T1000 (cell line): Measurements from ENCODE around the gene SYNGR3.
A peak's percentile ranks its signal among the peaks of the same experiment; 100 is the strongest.

Source experiments
- DNase-seq: peaks from one replicate; lab custom pipeline; 2025; ENCODE audit warnings: mixed read lengths; lab: John Stamatoyannopoulos, UW

Gene SYNGR3

DNA sequence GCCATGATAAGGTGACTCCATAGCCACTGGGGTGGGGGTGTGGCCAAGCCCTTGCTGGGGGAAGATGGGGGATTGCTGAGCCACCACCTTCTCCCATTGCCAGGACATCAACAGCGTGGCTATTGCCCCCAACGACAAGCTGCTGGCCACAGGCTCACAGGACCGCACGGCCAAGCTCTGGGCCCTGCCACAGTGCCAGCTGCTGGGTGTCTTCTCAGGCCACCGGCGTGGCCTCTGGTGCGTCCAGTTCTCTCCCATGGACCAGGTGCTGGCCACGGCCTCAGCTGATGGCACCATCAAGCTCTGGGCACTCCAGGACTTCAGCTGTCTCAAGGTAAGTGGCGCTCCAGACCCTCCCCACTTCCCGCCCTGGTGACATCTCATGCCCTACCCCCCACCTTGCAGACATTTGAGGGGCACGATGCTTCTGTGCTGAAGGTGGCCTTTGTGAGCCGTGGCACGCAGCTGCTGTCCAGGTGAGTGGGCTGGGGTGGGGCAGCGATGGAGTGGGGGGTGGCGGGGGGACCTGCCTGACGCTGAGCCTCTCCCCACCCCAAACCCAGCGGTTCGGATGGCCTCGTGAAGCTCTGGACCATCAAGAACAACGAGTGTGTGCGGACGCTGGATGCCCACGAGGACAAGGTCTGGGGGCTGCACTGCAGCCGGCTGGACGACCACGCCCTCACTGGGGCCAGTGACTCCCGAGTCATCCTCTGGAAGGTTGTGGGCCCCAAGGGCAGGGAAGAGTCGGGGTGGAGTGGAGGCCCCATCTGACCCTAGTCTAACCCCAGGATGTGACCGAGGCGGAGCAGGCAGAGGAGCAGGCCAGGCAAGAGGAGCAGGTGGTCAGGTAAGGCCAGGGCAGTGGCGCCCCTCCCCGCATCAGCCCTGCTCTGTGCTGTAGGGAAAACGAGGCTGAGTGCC, 12.6 kb upstream of the SYNGR3 start:
- DNase-seq, result no peak

DNA sequence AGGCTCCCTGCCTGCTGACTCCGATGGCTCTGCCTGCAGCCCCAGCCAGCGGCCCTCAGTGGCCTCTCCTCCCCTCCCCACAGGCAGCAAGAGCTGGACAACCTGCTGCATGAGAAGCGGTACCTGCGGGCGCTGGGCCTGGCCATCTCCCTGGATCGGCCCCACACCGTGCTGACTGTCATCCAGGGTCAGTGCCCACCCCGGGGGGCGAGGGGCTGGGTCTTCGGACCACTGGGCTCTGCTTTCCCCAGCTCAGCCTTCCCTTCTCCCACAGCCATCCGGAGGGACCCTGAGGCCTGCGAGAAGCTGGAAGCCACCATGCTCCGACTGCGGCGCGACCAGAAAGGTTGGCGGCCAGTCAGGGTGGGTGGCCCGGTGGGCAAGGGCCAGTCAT, 11.9 kb upstream of the SYNGR3 start:
- DNase-seq, result no peak

- DNase-seq, result no peak
Observed at GRCh38 chr16:1978476-1979120, 11.2 kb upstream of the SYNGR3 start.

DNA sequence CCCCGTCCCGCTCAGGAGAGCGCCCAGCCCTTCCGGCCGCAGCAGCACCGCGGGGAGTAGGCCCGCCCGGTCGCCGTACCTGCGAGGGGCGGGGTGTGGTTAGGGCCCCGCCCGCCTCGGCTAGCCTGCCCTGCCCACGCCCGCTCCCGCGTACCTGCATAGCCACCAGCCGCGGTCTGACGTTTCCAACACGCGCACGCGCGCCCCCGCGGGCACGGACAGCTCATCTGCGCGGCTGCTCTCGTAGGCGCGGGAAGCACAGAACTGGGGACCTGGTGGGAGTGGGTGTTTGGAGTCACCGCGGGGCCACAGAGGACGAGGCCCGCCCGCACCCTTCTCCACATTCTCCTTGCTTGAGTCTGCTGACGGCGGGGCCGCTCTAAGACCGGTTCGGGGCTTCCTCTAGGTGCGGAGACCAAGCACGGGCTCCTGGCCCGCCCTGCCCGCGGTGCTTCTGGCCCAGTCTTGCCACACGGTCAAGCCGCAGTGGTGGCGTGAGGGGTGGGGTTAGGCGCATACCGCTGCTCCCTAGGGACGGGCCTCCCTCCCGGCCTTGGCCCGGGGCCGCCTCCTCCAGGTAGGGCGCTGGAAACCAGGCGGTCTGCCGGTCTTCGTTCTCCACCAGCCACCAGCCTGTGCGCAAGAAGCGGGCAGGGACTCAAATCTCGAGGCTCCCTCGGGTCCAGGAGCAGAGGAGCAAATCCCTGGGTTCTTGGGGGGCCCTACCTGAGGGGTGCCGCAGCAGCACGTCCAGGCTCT, 10.3 kb upstream of the SYNGR3 start:
- DNase-seq, result no peak

GRCh38 chr16:1980030-1980769, 9.6 kb upstream of the SYNGR3 start:
- DNase-seq, result no peak

DNA sequence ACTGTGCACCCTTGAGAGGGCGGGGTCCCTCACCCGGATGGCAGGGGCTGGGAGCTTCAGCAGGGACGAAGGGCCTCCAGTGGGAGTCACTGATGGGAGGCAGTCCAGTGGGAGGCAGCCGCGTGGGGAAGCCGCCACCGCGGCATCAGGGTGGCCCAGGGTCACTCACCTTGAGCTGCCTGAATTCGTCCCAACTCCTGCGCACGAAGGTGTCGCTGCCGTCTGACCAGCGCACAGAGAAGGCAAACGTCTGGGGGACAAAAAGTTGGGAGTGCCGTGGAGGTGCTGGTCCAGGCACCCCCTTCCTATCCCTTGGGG, 9.0 kb upstream of the SYNGR3 start:
- no peak for DNase-seq

GRCh38 chr16:1981398-1981836, 8.4 kb upstream of the SYNGR3 start, which contains the start of gene NOXO1:
TSS of gene NOXO1 (minus strand) at chr16:1981469. CDS start at chr16:1981179, 290 bp downstream.
- DNase-seq, result no peak

- DNase-seq, result no peak
Observed at GRCh38 chr16:1982013-1982433, 7.7 kb upstream of the SYNGR3 start.

DNA sequence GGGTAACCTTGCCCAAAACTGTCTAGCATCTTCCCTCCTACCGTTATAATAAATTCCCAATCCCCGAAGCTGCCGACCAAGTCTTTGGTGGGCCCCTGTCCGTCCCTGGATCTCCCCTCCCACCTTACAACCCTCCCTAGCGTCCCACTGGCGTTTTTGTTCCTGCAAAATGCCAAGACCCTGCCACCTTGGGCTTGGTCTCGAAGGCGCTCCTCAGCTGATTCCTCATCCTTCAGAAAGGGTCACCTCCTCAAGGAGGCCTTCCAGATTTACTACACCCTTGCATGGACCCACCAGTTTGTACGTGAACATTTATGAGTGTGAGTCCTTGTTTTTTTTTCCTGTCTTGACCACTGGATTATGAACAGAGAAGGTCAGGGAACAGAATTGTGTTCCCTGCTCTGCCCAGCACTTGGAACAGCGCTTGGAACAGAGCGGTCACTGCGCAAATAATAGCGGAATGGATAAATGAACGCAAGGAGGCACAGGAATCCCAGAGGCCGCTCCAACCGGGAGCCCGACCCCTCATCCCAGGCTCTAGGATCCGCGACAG, 6.7 kb upstream of the SYNGR3 start:
- no peak for DNase-seq

GRCh38 chr16:1983544-1984346, 6.0 kb upstream of the SYNGR3 start, which contains the start of gene GFER:
TSS of gene GFER (plus strand) at chr16:1984193. CDS start at chr16:1984219, 26 bp downstream.
- peak; percentile 94 for DNase-seq

DNA sequence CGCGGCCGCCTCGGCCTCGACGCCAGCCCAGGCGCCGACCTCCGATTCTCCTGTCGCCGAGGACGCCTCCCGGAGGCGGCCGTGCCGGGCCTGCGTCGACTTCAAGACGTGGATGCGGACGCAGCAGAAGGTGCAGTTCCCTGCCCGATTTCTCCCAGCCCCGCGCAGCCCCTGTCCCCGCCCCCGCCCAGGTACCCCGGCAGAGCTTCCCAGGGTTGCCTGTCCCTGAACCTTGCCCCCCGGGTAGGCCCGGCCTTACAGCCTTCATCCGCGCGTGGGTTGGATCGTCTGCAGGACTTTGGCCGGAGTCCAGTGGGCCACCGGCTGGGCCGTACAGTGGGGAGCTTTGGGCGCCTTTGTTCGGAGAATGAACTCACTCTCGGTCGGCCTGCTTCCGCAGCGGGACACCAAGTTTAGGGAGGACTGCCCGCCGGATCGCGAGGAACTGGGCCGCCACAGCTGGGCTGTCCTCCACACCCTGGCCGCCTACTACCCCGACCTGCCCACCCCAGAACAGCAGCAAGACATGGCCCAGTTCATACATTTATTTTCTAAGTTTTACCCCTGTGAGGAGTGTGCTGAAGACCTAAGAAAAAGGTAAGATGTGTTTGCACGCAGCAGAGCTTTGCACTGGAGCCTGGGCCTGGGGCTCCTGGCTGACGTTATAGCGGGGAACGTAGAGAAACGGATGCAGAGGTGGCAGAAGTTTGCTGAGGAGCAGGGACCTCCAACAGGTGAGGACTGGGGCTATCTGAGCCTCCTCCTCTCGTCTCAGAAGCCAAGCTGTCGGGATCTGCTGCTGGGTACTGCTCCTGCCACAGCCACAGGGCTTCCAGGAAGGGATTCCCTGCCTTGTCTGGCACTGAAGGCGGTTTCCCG, 5.2 kb upstream of the SYNGR3 start:
- no peak for DNase-seq

- DNase-seq, result no peak
Observed at GRCh38 chr16:1985466-1986150, 4.2 kb upstream of the SYNGR3 start.

GRCh38 chr16:1987198-1987597, 2.6 kb upstream of the SYNGR3 start:
- no peak for DNase-seq

DNA sequence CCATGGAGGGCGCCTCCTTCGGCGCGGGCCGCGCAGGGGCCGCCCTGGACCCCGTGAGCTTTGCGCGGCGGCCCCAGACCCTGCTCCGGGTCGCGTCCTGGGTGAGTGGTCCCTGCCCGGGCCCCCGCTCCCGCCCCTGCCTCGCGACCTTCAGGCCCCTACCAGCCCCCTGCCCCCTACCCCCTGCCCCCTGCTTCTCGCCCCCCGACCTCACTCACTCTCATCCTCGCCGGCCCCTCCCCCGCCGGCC, 256 bp downstream of the SYNGR3 start:
- DNase-seq, result no peak

DNA sequence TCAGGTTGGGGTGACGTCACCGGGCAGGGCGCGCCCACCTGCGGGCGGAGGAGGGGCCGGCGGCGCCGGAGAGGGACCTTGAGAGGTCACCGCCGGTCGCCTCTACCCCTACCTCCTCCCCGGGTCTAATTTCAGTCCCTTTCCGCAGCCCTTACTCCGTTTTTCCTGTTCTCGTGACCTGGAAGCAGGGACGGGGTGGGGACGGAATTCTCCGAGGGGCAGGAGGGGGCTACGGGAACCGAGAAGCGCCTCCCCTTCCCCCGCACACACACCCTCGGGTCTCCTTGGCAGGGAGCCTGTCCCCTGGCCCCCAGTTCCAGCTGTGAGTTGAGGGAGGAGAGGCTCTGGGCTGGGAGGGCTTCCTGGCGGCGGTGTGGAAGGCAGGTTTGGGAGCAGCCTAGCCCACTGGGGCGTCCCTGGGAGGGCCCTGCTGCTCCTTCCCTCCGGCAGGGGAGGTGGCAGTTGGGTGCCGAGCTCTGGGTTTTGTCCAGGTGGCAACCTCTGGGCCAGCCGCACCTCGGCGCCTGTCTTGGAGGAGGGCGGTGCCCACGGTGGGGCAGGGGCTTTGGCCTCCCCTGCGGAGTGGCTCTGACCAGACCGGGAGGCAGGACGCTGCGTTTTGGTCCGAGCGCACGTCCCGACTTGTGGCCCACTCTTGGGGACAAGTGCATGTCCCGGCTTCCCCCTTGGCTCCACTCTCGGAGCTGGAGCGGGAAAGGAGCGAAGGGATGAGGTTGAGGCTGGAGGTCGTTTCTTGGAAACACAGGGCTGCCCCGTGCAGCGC, 773 bp downstream of the SYNGR3 start:
- DNase-seq, result no peak

- DNase-seq, result no peak
Observed at GRCh38 chr16:1991135-1991551, 1.4 kb downstream of the SYNGR3 start.

DNA sequence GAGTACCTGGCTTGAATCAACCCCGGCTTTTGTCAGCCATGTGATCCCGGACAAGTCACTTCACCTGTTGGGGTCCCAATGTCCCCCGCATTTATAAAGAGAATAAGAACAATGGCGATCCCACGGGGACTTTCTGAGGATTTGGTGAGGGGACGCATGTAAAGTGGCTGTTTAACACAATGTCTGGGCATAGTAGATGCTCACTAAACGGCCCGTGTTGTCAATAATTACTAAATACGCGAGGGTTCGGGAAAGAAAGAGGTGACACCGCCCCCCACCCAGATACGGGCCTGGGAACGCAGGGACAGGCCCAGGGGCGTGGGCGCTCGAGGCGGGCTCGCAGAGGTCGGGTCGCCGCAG, 1.8 kb downstream of the SYNGR3 start:
- no peak for DNase-seq

DNA sequence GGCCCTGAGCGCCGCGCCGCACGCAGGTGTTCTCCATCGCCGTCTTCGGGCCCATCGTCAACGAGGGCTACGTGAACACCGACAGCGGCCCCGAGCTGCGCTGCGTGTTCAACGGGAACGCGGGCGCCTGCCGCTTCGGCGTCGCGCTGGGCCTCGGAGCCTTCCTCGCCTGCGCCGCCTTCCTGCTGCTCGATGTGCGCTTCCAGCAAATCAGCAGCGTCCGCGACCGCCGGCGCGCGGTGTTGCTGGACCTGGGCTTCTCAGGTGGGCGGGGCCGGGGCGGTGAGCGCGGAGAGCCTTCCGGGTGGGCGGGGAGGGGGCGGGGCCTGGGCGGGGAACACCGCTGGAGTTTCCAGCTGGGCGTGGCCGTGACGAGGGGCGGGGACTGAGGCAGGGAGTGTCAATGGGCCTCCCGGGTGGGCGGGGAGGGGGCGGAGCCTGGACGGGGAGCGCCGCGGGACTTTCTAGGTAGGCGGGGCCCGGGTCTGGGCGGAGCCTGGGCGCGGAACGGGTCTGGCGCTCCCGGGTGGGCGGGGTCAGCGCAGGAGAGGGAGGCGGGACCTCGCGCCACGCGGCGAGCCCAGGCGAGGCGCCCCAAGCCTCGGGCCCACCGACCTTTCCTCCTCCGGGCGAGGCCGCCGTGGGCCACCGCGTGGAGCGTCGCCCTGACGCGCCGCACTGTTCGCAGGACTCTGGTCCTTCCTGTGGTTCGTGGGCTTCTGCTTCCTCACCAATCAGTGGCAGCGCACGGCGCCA, 2.4 kb downstream of the SYNGR3 start:
- DNase-seq, result peak; percentile 96
